ENCODE results near the gene SPAG17. TPM values are rescaled to one million over a fixed set of nuclear protein-coding genes. Genes with fewer than 3 reads are reported as not detected.

Gene SPAG17
- total RNA-seq, 1 experiment from 2014 or later: not detected

- ATAC-seq: no peak
- Histone ChIP-seq H3K27me3 (ENCODE audit: insufficient read depth, low read length) (no peaks in the 10 kb centered on the region), H2AFZ (ENCODE audit: low read depth, low read length, poor library complexity, severe bottlenecking) (no peak overlapping the region), H3K9me2 (ENCODE audit: insufficient read depth) (no peaks in the 10 kb centered on the region), H3K4me1 (ENCODE audit: control insufficient read depth in 1 of 2, insufficient read depth in 2 of 2, low read length in 2 of 2) (no peaks in the 10 kb centered on the region), H4K20me1 (ENCODE audit: insufficient read depth) (no peaks in the 10 kb centered on the region), H3K4me3 (replicated peaks in 1 of 2; ENCODE audit: low read depth in 1 of 2, low read length in 2 of 2) (no peak overlapping the region), H3K9ac (ENCODE audit: low read length) (no peak overlapping the region), H3K9me3 (ENCODE audit: control insufficient read depth in 1 of 2, insufficient read depth in 1 of 2, low read depth in 1 of 2, low read length in 2 of 2) (no peaks in the 10 kb centered on the region), H3K4me2 (ENCODE audit: low read length) (no peak overlapping the region), H3K27ac (ENCODE audit: low read depth, low read length) (no peak overlapping the region), H3K36me3 (ENCODE audit: control insufficient read depth in 1 of 2, insufficient read depth in 2 of 2, low read length in 2 of 2) (no peaks in the 10 kb centered on the region; a peak in 1 of 4 replicates), H3K79me2 (ENCODE audit: insufficient read depth, low read length) (no peaks in the 10 kb centered on the region)
- RAD21 ChIA-PET (ENCODE audit: low non-redundant PET in 1 of 2, low total read pairs in 2 of 2, uncharacterized antibody in 2 of 2, unreplicated experiment in 2 of 2): no interaction called here
- TF ChIP-seq ZFX (IDR thresholded peaks at IDR 0.05) (no peak), TCF7L2 (IDR thresholded peaks at IDR 0.05; ENCODE audit: borderline replicate concordance, extremely low read depth, insufficient read depth, insufficient read length) (no peak), EZH2phosphoT487 (IDR thresholded peaks at IDR 0.05; ENCODE audit: borderline replicate concordance) (no peak), MAX (IDR thresholded peaks at IDR 0.05) (no peak), EZH2 (IDR thresholded peaks at IDR 0.05) (no peak), ZNF274 (IDR thresholded peaks at IDR 0.05; ENCODE audit: low read depth, low read length) (no peak), CTCF (IDR thresholded peaks at IDR 0.05 in 2 of 3, conservative IDR thresholded peaks at IDR 0.05 in 1 of 3; ENCODE audit: borderline replicate concordance in 1 of 3, insufficient read depth in 1 of 3, low read depth in 2 of 3, low read length in 2 of 3) (no peak), ZBTB33 (IDR thresholded peaks at IDR 0.05; ENCODE audit: extremely low read depth, insufficient replicate concordance, low read length) (no peak), REST (IDR thresholded peaks at IDR 0.05; ENCODE audit: low read depth) (no peak), FOSL1 (IDR thresholded peaks at IDR 0.05; ENCODE audit: low read depth) (no peak), SRF (IDR thresholded peaks at IDR 0.05; ENCODE audit: low read depth) (no peak), EGR1 (IDR thresholded peaks at IDR 0.05; ENCODE audit: low read depth) (no peak), SIN3A (IDR thresholded peaks at IDR 0.05; ENCODE audit: low read depth) (no peak), ELF1 (IDR thresholded peaks at IDR 0.05; ENCODE audit: borderline replicate concordance, low read depth) (no peak), ATF3 (IDR thresholded peaks at IDR 0.05) (no peak), JUND (IDR thresholded peaks at IDR 0.05) (no peak), CEBPB (IDR thresholded peaks at IDR 0.05; ENCODE audit: low read depth) (no peak), RAD21 (IDR thresholded peaks at IDR 0.05; ENCODE audit: low read depth) (no peak), POLR2A (IDR thresholded peaks at IDR 0.05; ENCODE audit: borderline replicate concordance, extremely low read depth, insufficient read depth, insufficient read length) (no peak), CBX3 (IDR thresholded peaks at IDR 0.05; ENCODE audit: low read depth) (no peak)
- CTCF ChIA-PET: no interaction called here
- POLR2A ChIA-PET: no interaction called here
- DNase-seq (ENCODE audit: low read depth, low spot score): no peak
- intact Hi-C loops (cut with micrococcal nuclease): no loop called here
- BruUV-seq (replicated peaks): no TSS peak
Observed at GRCh38 chr1:118049981-118050380, 135.0 kb downstream of the SPAG17 start.

All from HCT116 (cell line).